GM18499 (cell line): ENCODE data around the gene ACBD6.
"Not testable (repeated sequence)": the region's sequence is repeated elsewhere in the genome, so short reads cannot be mapped to it uniquely, and the experiment has no call there.

Source experiments
- ATAC-seq: cut with Tn5 transposase; IDR thresholded peaks from one replicate; pipeline ENCODE4 v1.9.1; 2021; ENCODE audit warnings: moderate number of reproducible peaks; ENCODE audit not compliant: insufficient read depth, unreplicated experiment

ACBD6 gene

DNA sequence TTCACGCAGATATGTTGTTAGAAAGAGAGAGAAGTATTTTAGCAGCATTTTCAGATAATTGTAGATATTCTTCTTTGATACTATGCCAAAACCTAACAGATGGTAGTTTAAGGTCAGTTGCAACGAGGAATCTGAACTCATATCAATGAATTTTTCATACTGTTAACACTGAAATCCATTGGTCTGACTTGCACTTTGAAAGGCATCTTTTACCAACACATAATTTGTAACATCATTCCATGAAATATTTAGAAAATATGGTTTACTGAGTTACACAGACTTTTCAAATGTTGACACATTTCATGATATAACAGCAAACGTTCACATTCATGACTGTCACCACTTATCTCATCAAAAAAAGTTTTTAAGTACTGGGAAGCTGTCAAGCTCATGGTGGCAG lies 4.6 kb downstream of the ACBD6 start:
- ATAC-seq = no peak

DNA sequence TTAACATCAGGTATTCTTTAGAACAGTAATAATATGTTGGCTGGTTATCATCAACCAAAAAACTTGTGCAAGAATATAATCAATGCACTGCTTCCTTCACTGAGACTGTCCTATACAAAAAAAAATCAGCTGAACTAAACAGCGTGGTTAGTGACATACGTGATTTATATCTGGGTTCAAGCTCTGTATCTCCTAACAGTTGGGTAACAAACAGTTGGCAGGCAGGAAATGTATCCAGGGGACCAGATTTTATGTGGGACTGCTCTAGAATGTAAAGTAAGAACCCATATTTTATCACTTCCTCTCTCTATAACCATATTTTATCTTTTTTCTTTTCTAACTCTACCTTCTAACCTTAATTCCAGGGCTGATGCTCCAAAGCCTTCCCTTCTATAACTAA lies 8.0 kb downstream of the ACBD6 start:
- ATAC-seq = no peak

DNA sequence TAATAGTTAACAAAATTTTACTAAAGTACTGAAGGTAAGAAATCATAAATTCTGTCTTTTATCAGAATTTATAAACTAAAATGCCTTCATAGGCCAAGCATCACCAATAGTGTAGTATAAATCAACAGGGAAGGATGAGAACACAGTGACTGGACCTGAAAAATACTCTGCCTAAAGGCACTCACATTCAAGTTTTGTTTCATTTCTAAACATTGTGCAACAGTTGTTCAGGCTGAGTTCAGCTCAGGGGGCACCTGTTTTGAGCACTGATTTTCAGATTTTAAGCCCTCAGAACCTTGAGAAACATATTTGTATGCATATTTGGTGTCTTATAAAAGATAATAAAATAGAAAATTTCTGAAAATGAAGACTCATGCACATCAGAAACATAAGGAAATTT lies 12.4 kb downstream of the ACBD6 start:
- ATAC-seq = no peak

DNA sequence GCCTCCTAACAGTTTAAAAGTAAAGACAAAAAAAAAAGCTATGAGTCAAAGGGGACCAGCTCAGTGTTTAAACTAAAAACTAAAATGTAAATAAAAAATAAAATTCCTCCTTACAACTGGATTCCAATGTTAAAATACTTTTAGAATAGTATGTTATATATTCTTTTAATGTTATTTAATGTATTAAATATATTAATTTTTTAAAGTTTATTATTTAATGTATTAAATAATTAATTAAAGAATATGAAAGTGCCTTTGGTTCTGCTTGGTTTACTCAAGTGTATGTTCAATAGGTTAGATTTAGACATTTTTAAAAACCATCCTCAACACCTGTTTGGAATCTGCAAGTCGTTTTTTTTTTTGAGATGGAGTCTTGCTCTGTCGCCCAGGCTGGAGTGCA lies 13.1 kb downstream of the ACBD6 start:
- ATAC-seq = no peak

DNA sequence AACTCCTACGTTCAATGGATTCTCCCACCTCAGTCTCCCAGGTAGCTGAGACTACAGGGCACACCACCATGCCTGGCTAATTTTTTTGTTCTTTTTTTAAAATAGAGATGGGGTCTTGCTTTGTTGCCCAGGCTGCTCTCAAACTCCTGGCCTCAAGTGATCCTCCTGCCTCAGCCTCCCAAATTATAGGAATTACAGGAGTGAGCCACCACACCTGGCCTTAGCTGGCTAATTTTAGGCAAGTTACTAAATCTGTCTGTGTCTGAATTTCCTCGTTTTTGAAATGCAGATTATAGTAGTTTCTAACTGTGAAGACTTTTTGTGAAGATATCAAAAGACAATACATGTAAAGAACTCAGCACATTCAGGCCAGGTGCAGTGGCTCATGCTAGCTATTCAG lies 13.7 kb downstream of the ACBD6 start:
- ATAC-seq = no peak

DNA sequence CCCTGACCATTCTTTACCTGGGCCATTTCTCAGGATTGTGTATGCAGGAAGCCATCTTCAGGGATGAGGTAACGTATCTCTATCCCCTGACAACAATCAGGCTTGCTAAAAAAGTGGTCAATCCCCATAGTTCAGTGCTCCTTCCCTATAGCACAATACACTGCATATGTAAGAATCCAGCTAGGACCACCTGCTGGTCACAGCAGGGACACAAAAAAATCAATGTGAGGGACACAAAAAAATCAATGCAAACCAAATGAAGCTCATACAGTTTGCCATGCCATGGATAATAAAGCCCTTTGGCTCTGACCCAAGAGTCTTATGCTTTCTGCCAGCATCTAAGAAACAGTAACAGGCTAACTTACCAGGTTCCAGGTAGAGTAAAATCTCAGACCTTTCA lies 16.3 kb downstream of the ACBD6 start:
- no peak for ATAC-seq

DNA sequence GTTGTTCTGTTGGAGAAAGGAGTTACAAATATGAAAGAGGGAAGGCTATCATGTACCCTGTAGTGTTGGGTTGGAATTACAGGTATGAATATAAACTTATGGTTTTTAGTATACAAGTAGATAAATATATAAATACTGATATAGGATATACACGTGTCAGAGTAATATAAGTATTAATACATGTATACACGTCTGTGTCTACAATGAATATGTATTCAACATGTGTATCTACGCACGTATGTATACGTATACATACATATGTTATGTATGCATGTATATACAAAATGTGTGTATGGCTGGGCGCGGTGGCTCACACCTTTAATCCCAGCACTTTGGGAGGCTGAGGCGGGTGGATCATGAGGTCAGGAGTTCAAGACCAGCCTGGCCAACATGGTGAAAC lies 17.9 kb downstream of the ACBD6 start:
- ATAC-seq = no peak

DNA sequence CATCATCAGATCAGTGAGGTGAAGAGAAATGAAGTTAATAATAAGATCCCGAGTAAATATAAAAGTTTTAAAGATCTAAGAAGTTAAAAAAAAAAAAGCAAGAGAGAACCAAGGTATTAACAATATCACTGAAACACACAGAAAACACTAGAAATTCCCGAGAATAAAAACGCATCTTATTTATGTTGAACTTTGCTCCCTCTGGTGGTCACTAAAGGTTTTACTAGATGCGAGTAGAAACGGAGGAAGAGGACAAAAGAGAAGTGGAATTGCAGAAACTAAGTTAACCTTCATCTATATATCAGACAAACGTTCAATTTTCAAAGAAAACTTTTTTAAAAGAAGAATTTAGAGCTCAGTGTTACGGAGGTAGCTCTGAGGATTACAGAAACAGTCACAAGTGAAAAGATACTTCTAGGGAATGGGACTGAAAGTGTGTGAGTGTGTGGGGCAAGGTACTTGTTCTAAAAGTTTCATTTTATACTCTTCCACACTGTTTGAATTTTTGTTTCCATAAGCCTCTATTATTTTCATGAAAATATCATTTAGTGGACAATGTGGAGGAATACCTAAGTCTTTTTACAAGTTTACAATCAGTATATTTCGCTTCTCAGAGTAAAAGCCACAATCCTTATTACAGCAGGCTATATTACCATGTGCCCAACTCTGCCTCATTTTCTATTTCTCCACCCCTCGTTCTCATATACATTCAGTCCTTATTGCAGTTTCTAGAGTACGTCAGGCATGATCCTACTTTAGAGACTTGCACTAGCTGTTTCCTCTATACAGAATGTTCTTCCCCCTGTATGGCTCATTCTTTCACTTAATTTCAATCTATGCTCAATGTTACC lies 19.7 kb downstream of the ACBD6 start:
- ATAC-seq = no peak

DNA sequence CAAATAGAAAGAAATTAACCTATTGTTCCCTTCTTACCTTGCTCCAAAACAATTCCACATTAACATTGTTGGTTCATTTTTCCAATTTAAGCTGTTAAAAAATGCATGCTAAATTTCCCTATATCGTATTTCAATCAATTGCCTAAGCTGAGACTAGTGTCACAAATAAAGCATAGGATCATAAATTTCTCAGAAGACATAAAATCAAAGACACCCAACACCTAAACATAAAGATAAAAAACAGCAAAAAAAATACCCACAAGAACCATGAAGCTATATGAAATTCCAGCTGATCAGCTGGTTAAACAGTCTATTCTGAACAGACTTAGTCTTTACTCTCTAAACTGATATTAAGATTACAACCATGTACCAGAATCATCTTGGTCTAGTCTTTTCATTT lies 32.3 kb downstream of the ACBD6 start:
- ATAC-seq = no peak

DNA sequence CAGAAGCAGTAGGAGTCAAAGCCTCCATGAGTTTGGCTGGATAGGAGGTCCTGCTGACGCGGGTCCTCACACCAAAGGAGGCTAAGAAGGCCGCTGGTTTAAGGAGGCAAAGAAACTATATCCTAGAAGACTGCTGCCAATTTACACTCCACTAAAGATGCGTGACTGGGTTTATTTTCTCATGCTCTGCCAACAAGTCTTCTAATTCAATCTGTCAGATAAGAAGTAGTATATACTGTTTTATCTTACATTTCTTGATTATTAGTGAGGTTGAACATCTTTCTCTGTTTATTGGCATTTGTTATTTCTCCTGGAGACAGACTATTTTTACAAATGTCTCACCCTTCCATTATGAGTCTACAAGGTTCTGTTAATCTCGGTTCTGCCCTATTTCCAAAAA lies 34.1 kb downstream of the ACBD6 start:
- no peak for ATAC-seq

DNA sequence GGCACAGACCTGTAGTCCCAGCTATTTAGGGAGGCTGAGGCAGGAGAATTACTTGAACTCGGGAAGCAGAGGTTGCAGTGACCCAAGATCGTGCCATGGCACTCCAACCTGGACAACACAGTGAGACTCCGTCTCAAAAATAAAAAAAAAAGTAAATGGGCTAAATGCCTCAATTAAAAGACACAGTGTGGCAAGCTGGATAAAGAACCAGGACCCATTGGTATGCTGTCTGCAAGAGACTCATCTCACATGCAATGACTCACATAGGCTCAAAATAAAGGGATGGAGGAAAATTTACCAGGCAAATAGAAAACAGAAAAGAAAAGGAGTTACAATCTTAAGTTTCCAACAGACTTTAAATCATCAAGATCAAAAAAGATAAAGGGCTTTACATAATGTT lies 40.3 kb downstream of the ACBD6 start:
- no peak for ATAC-seq

DNA sequence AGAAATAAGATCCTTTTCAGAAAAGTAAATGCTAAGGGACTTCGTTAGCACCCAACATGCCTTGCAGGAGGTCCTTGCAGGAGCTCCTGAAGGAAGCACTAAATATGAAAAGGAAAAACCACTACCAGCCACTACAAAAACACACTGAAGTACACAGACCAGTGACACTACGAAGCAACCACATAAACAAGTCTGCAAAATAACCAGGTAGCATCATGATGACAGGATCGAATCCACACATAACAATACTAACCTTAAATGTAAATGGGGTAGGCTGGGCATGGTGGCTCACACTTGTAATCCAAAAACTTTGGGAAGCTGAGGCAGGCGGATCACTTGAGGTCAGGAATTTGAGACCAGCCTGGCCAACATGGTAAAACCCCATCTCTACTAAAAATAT lies 40.7 kb downstream of the ACBD6 start:
- ATAC-seq = not testable (repeated sequence)

DNA sequence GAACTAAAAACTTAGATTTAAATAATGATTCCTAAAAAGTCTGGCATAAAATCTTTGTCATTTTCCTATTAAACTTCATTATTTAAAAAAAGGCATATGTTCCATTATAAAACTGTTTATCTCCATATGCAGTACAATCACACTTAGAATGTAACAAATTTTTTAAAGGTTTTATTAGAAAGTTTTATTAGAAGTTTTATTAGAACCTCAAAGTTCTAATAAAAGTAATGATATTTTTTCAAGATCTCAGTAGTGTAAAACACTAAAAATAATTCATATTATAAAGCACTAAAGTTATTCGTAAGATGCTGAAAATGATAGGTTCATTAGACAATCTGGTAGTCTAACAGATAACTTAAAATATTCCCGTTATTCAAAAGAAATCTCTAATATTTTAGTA lies 43.6 kb downstream of the ACBD6 start:
- no peak for ATAC-seq

DNA sequence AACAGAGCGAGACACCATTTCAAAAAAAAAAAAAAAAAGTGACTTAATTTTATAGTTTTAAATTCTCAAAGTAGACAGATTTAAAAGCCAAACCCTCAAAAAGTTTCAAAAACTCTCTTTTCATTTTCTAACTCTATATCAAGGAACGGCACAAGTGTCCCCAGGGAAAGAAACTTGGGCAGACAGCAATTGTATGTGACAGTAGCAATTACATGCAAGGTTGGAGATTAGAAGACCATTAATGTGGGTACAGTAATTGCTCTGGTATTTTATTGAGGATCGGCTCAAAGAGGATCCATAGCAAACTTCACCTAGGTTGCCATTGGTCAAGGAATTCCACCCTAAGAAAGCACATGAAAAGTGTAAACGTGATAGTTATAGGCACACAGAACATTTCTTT lies 46.2 kb downstream of the ACBD6 start:
- ATAC-seq = no peak

DNA sequence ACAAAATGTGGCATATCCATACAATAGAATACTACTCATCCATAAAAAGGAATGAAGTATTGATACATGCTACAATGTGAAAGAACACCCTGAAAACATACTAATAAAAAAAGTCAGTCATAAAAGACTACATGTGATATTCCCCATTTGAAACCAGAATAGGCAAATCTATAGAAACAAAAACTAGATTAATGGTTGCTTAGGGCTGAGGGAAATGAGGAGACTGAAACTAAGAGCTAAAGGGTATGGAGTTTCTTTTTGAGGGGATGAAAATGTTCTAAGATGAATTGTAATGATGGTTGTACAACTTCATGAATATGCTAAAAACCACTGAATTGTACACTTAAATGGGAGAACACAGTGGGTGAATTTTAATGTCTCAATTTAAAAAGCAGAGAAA lies 50.9 kb downstream of the ACBD6 start:
- ATAC-seq = no peak

DNA sequence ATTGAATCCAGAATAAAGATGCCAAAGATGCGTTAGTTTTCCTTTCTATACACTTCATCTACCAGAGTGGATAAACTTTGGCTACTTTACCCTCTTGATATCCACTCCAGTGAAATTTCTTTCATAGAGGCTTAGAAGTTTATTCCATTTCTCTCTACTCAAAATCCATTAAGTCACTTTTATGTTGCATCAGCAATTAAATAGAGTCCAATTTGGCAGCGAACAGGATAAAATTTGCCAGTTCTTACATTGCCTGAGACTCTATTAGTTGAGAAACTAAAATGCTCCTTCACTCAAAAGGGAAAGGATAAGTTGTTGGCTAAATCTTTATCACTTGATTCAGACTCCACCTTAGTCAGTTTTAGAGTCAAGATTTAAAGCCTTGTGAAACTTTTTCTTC lies 57.9 kb downstream of the ACBD6 start:
- ATAC-seq = no peak

DNA sequence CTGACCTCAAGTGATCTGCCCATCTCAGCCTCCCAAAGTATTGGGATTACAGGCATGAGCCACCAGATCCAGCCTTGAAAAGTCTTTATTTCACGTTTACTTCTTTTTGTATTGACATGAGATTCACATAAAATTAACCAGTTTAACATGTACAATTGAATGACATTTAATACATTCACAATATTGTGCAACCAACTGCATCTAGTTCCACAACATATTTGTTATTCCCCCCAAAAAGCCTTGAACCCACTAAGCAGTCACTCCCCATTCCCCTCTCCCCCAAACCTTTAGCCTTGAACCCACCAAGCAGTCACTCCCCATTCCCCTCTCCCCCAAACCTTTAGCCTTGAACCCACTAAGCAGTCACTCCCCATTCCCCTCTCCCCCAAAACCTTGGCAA lies 62.0 kb downstream of the ACBD6 start:
- no peak for ATAC-seq

DNA sequence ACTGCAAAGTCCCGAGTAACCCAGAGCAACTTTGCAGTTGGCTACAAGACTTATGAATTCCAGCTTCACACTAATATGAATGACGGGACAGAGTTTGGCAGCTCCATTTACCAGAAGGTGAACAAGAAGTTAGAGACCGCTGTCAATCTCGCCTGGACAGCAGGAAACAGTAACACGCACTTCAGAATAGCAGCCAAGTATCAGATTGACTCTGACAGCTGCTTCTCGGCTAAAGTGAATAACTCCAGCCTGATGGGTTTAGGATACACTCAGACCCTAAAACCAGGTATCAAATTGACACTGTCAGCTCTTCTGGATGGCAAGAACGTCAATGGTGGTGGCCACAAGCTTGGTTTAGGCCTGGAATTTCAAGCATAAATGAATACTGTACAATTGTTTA lies 66.8 kb downstream of the ACBD6 start:
- no peak for ATAC-seq

DNA sequence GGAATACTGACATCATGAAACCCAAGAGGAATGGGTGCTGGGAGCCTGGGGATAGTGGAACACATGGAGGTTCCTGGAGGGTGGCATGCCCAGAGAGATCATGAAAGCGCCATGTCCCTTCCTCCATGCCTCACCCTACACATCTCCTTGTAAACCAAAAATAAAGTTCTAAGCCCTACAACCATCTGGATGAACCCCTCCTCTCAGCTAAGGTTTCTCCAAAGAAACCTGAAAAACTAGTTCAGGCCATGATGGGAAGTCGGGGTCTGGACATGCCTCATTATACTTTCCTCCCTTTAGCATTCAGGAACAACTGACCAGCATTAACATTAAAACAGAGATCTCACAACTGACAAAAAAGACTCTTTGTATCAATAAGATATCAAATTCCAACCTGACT lies 68.5 kb downstream of the ACBD6 start:
- no peak for ATAC-seq

DNA sequence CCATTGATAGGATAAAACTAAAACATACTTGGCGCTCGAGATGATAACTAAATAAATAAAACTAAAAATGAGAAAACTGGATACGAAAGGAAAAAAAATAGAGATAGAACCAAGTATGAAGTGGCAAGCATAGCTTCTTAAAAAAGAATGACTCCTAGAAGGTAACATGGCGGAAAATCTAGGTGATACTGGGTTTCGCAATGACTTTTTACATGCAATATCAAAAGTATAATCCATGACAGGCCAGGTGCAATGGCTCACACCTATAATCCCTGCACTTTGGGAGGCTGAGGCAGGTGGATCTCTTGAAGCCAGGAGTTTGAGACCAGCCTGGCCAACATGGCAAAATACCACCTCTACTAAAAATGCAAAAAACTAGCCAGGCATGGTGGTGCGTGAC lies 70.7 kb downstream of the ACBD6 start:
- ATAC-seq = no peak

DNA sequence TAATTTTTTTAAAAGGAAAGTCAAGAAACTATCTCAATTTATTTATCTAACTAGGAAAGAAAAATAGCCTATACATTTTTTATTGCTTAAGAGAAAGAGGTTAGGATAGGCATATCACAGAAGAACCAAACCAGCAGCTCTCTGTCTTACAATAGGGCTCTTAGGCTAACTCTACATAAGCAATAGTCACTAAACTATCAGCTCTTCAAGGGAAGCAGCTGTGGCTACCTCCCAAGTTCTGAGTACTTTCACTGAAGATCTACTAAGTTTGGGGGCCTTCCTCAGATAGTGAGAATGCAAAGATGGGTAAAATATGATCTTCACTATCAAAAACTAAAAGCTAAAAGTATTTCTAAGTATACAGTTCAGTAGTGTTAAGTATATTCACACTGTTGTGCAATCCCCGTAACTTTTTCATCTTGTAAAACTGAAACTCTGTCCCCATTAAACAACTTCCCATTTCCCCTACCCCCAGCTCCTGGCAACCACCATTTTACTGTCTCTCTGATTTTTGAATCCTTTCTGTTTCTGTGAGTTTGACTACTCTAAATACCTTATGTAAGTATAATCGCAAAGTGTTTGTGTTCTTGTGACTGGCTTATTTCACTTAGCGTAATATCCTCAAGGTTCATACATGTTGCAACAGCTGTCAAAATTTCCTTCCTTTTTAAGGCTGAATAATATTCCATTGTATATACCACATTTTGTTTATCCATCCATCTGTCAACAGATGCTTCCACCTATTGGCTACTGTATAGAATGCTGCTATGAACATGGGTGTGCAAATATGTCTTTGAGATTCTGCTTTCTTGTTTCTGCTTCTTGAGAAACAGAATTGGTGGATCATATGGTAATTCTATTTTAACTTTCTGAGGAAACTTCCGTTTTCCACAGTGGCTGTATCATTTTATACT lies 73.3 kb downstream of the ACBD6 start:
- no peak for ATAC-seq

DNA sequence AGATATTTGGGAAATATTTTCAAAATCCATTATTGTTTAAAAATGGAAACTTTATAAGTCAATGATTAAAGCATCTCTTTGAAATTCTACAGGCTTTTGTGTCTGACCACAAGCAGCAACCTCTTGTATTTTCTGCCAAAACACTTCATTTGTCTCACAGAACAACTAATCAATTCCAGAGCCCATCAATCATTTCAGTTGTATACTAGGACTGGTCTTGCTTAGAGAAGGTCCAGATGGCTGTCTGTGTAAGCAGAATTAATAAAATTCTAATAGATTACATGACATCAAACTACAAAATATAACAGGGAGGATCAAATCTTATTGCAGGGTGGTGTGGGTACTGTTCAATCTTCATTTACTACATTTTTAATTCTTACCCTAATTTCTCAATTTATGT lies 76.4 kb downstream of the ACBD6 start:
- ATAC-seq = no peak
